Neural cell (in vitro differentiated cells): ENCODE results near the gene RCVRN. TPM values are rescaled to one million over a fixed set of nuclear protein-coding genes. Genes with fewer than 3 reads are reported as not detected.

ENCODE experiments used
- H2AFZ ChIP-seq: fragments of 200-600, 300-800 bp; sonication (generic), shearing (Covaris generic); 2 replicates; pipeline ENCODE4 v1.6.0; 2014; ENCODE audit warnings: low read depth, mild to moderate bottlenecking, antibody characterized with exemption, low read length, moderate library complexity
- H3F3A ChIP-seq: fragments of 200-600 bp; shearing (Covaris generic); 2 replicates; pipeline ENCODE4 v1.6.1; 2016; ENCODE audit warnings: mild to moderate bottlenecking, moderate library complexity, mixed read lengths, antibody characterized with exemption, low read length; ENCODE audit not compliant: insufficient read depth, poor library complexity, severe bottlenecking
- H3K27ac ChIP-seq: fragments of 200-600, 300-800 bp; sonication (generic), shearing (Covaris generic); 2 replicates; pipeline ENCODE4 v1.5.1; 2014; ENCODE audit warnings: mild to moderate bottlenecking, low read length, moderate library complexity
- H3K27me3 ChIP-seq: fragments of 300-800, 200-600 bp; sonication (generic), shearing (Covaris generic); 2 replicates; pipeline ENCODE4 v1.6.0; 2014; ENCODE audit warnings: mild to moderate bottlenecking, low read depth, low read length, moderate library complexity; ENCODE audit not compliant: insufficient read depth
- H3K36me3 ChIP-seq: fragments of 300-800, 200-600 bp; sonication (generic), shearing (Covaris generic); 2 replicates; pipeline ENCODE4 v1.5.1; 2014; ENCODE audit warnings: mild to moderate bottlenecking, antibody characterized with exemption, low read length, moderate library complexity; ENCODE audit not compliant: insufficient read depth
- H3K4me2 ChIP-seq: fragments of 300-800, 200-600 bp; sonication (generic), shearing (Covaris generic); 2 replicates; pipeline ENCODE4 v1.6.0; 2014; ENCODE audit warnings: mild to moderate bottlenecking, low read length
- H3K4me3 ChIP-seq: fragments of 300-800, 200-600 bp; sonication (generic), shearing (Covaris generic); 2 replicates; pipeline ENCODE4 v1.5.1; 2014; ENCODE audit warnings: mild to moderate bottlenecking, low read length, moderate library complexity
- H3K79me2 ChIP-seq: fragments of 200-600 bp; shearing (Covaris generic); replicated peaks from 2 replicates; pipeline ENCODE4 v1.6.0; 2014; ENCODE audit warnings: mild to moderate bottlenecking, low read length, moderate library complexity; ENCODE audit not compliant: insufficient read depth
- H3K9ac ChIP-seq: fragments of 300-800, 200-600 bp; sonication (generic), shearing (Covaris generic); 2 replicates; pipeline ENCODE4 v1.6.1; 2016; ENCODE audit warnings: mild to moderate bottlenecking, low read length, mixed read lengths
- H3K9me2 ChIP-seq: fragments of 200-600 bp; shearing (Covaris generic); 2 replicates; pipeline ENCODE4 v1.6.1; 2016; ENCODE audit warnings: mild to moderate bottlenecking, low read length, mixed read lengths; ENCODE audit not compliant: insufficient read depth
- H3K9me3 ChIP-seq: fragments of 200-600, 300-800 bp; sonication (generic), shearing (Covaris generic); 2 replicates; pipeline ENCODE4 v1.6.1; 2016; ENCODE audit warnings: mild to moderate bottlenecking, mixed run types, low read length, moderate library complexity, mixed read lengths
- H4K20me1 ChIP-seq: fragments of 200-600 bp; shearing (Covaris generic); 2 replicates; pipeline ENCODE4 v1.6.1; 2016; ENCODE audit warnings: mild to moderate bottlenecking, mixed run types; ENCODE audit not compliant: insufficient read depth
- EP300 ChIP-seq: fragments of 450-650 bp; conservative IDR thresholded peaks from 2 replicates; pipeline ENCODE4 v1.6.1; 2014; ENCODE audit warnings: antibody characterized with exemption, mild to moderate bottlenecking, moderate library complexity; ENCODE audit not compliant: poor library complexity, severe bottlenecking
- EZH2 ChIP-seq: fragments of 200-600, 300-800 bp; shearing (Covaris generic), sonication (generic); IDR thresholded peaks from 2 replicates; pipeline ENCODE4 v1.6.1; 2014; ENCODE audit warnings: antibody characterized with exemption, low read length, borderline replicate concordance, mild to moderate bottlenecking; ENCODE audit not compliant: insufficient read depth, poor library complexity, severe bottlenecking
- MXI1 ChIP-seq: fragments of 450-650 bp; conservative IDR thresholded peaks from 2 replicates; pipeline ENCODE4 v1.6.1; 2014; ENCODE audit warnings: antibody characterized with exemption, mild to moderate bottlenecking; ENCODE audit not compliant: poor library complexity, severe bottlenecking
- POLR2AphosphoS5 ChIP-seq: IDR thresholded peaks from 2 replicates; pipeline ENCODE4 v1.6.1; 2012
- RAD21 ChIP-seq: fragments of 450-650 bp; conservative IDR thresholded peaks from 2 replicates; pipeline ENCODE4 v1.6.1; 2014; ENCODE audit warnings: antibody characterized with exemption, mild to moderate bottlenecking, moderate library complexity
- REST ChIP-seq: IDR thresholded peaks from 2 replicates; pipeline ENCODE4 v1.6.1; 2012; ENCODE audit warnings: borderline replicate concordance
- SMC3 ChIP-seq: fragments of 450-650 bp; conservative IDR thresholded peaks from 2 replicates; pipeline ENCODE4 v1.6.1; 2014; ENCODE audit warnings: antibody characterized with exemption, mild to moderate bottlenecking, moderate library complexity; ENCODE audit not compliant: poor library complexity
- TAF1 ChIP-seq: IDR thresholded peaks from 2 replicates; pipeline ENCODE4 v1.6.1; 2012; ENCODE audit warnings: low read depth
- polyA plus RNA-seq: library from polyadenylated mRNA; depleted of rRNA; stranded (reverse); fragments of >200 nt; gene quantifications from 2 replicates; pipeline ENCODE4 v1.2.3, GENCODE V29; 2014
- TF ChIP-seq, protein P1 (sequence below): fragments of 450-650 bp; IDR thresholded peaks from 2 replicates; pipeline ENCODE4 v1.5.1; 2014; ENCODE audit warnings: antibody characterized with exemption, mild to moderate bottlenecking, moderate library complexity; ENCODE audit not compliant: poor library complexity, severe bottlenecking

RCVRN gene
- polyA plus RNA-seq, 1 donor from 2014 or later, result 1.1 TPM

- no peaks in the 10 kb centered on the region for H3K27me3 ChIP-seq
- H3K4me3 ChIP-seq, result no peak overlapping the region
These were observed 42.9 kb downstream of the RCVRN start for GRCh38 chr17:9862220-9862619.

DNA sequence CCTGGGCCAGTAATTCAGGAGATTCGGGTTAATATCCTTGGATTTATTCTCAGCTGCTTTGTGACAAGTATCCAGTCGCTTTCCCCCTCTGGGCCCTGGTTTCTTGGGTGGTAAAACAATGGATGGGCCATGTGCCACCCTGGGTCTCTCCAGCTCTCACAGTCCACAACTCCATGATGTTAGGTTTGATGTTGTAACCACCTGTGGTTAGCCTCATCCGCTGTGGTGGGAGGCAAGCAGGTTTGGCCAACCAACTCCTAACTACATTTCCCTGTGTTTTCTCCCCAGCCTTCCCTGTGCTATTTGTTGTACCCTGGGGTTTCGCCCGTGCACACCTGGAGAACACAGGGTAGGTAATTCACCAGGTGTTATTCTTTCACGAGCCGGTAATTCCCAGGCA is 44.2 kb downstream of the RCVRN start:
- Histone ChIP-seq H2AFZ (no peak overlapping the region), H3K4me3 (no peak overlapping the region), H3K36me3 (no peaks in the 10 kb centered on the region), H4K20me1 (no peaks in the 10 kb centered on the region), H3F3A (no peaks in the 10 kb centered on the region), H3K27me3 (no peaks in the 10 kb centered on the region), H3K27ac (no peak overlapping the region), H3K79me2 (no peaks in the 10 kb centered on the region), H3K9me2 (no peaks in the 10 kb centered on the region), H3K9ac (no peak overlapping the region), H3K4me2 (no peak overlapping the region), H3K9me3 (peaks cover 4% of the 10 kb centered on the region)
- no peak for TF ChIP-seq SMC3
- no peak for TF ChIP-seq RAD21
- TF ChIP-seq EP300, result no peak
- no peak for TF ChIP-seq POLR2AphosphoS5
- TF ChIP-seq, protein P1, sequence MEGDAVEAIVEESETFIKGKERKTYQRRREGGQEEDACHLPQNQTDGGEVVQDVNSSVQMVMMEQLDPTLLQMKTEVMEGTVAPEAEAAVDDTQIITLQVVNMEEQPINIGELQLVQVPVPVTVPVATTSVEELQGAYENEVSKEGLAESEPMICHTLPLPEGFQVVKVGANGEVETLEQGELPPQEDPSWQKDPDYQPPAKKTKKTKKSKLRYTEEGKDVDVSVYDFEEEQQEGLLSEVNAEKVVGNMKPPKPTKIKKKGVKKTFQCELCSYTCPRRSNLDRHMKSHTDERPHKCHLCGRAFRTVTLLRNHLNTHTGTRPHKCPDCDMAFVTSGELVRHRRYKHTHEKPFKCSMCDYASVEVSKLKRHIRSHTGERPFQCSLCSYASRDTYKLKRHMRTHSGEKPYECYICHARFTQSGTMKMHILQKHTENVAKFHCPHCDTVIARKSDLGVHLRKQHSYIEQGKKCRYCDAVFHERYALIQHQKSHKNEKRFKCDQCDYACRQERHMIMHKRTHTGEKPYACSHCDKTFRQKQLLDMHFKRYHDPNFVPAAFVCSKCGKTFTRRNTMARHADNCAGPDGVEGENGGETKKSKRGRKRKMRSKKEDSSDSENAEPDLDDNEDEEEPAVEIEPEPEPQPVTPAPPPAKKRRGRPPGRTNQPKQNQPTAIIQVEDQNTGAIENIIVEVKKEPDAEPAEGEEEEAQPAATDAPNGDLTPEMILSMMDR, result no peak

More at GRCh38 chr17:9862220-9862619, 42.9 kb downstream of the RCVRN start:
- Histone ChIP-seq H3K36me3 (no peaks in the 10 kb centered on the region), H3K9me2 (no peaks in the 10 kb centered on the region), H2AFZ (no peak overlapping the region), H3K9me3 (peaks cover 4% of the 10 kb centered on the region), H3K27ac (no peak overlapping the region), H3K79me2 (no peaks in the 10 kb centered on the region), H3K4me2 (no peak overlapping the region), H4K20me1 (no peaks in the 10 kb centered on the region), H3K9ac (no peak overlapping the region), H3F3A (no peaks in the 10 kb centered on the region)
- TF ChIP-seq, protein P1, result no peak
- TF ChIP-seq EP300 (no peak), SMC3 (no peak), RAD21 (no peak), MXI1 (no peak), POLR2AphosphoS5 (no peak), EZH2 (no peak), REST (no peak), TAF1 (no peak)
